K562 (cell line): ENCODE measurements around the gene RASIP1. TPM values are rescaled to one million over a fixed set of nuclear protein-coding genes. Genes with fewer than 3 reads are reported as not detected.

Experiments used
- ATAC-seq: fragments of 200-7000 bp; cut with Tn5 transposase; 3 replicates; pipeline ENCODE4 v1.9.1; 2020; ENCODE audit warnings: moderate library complexity
- BruUV-seq: library from RNA; stranded (reverse); fragments of 400-500 nt; replicated peaks from 2 replicates; lab custom pipeline; 2021; lab: Mats Ljungman, UMichigan
- CTCF ChIA-PET: fragments of 300-600 bp; formaldehyde crosslinking; extraction: SDS; loops from one replicate; lab custom pipeline; 2021; ENCODE audit warnings: low intra/inter-chr PET ratio; lab: Yijun Ruan, JAX
- POLR2A ChIA-PET: fragments of 300-600, 350-650 bp; sonication (Branson Sonifier 250); formaldehyde crosslinking; extraction: SDS; loops from one replicate; lab custom pipeline; 2021; ENCODE audit warnings: antibody characterized with exemption, inconsistent platforms; lab: Yijun Ruan, JAX
- DNase-seq, 4 experiments: peaks; one replicate each; pipeline versions ENCODE4 v3.0.0 to v3.0.0-alpha.2; 2011 to 2018; ENCODE audit warnings: low spot score in 3 of 4, mixed read lengths in 3 of 4; ENCODE audit errors: extremely low read depth in 1 of 4
- FAIRE-seq: peaks from 2 replicates; lab custom pipeline; 2011; peaks lifted over from hg19 to GRCh38; lab: Jason Lieb, UNC
- H2AFZ ChIP-seq: 2 replicates; pipeline ENCODE4 v1.6.0; 2011; ENCODE audit warnings: low read depth, low read length, control low read depth, inconsistent platforms
- H3K27ac ChIP-seq: fragments of 200-600 bp; 3 replicates; pipeline ENCODE4 v1.8.0; 2011; ENCODE audit warnings: low read depth, mild to moderate bottlenecking, control low read depth, inconsistent platforms, low read length, moderate library complexity, mixed read lengths; ENCODE audit errors: extremely low read depth
- H3K27me3 ChIP-seq, 2 experiments: fragments of 300-600 bp in 1 of 2; 2 replicates in 1 of 2; 3 replicates in 1 of 2; pipeline versions ENCODE4 v1.6.0 to v1.8.0; 2011; ENCODE audit warnings: inconsistent platforms in 2 of 2, low read length in 2 of 2, mild to moderate bottlenecking in 1 of 2, mixed read lengths in 1 of 2, moderate library complexity in 1 of 2; ENCODE audit not compliant: control insufficient read depth in 2 of 2, insufficient read depth in 2 of 2
- H3K36me3 ChIP-seq: fragments of 300-600 bp; 3 replicates; pipeline ENCODE4 v1.8.0; 2011; ENCODE audit warnings: mild to moderate bottlenecking, low read length, inconsistent platforms; ENCODE audit not compliant: control insufficient read depth, insufficient read depth
- H3K4me1 ChIP-seq, 2 experiments: fragments of 200-600 bp in 1 of 2; replicated peaks in 1 of 2; 2 replicates in 1 of 2; 3 replicates in 1 of 2; pipeline versions ENCODE4 v1.5.1 to v1.8.0; 2011; ENCODE audit warnings: inconsistent platforms in 2 of 2, low read length in 2 of 2, mild to moderate bottlenecking in 1 of 2, mixed read lengths in 1 of 2, moderate library complexity in 1 of 2; ENCODE audit not compliant: control insufficient read depth in 2 of 2, insufficient read depth in 2 of 2
- H3K4me2 ChIP-seq: 2 replicates; pipeline ENCODE4 v1.6.1; 2011; ENCODE audit warnings: low read length, control low read depth, inconsistent platforms, mixed read lengths; ENCODE audit not compliant: insufficient read depth
- H3K4me3 ChIP-seq: fragments of 200-600 bp; sonication (generic), shearing (Covaris generic); 2 replicates; pipeline ENCODE4 v1.5.1; 2016; ENCODE audit warnings: control low read depth, inconsistent platforms
- H3K79me2 ChIP-seq: fragments of 200-600 bp; 3 replicates; pipeline ENCODE4 v1.8.0; 2011; ENCODE audit warnings: low read length, inconsistent platforms; ENCODE audit not compliant: control insufficient read depth, insufficient read depth
- H3K9ac ChIP-seq, 2 experiments: 2 replicates each; pipeline versions ENCODE4 v1.6.0 to v1.6.1; 2011; ENCODE audit warnings: low read depth in 2 of 2, low read length in 2 of 2, control low read depth in 1 of 2, inconsistent platforms in 1 of 2, mild to moderate bottlenecking in 1 of 2, mixed read lengths in 1 of 2; ENCODE audit not compliant: insufficient read depth in 1 of 2
- H3K9me1 ChIP-seq: one replicate; pipeline ENCODE4 v1.6.0; 2011; ENCODE audit warnings: inconsistent platforms, mild to moderate bottlenecking, low read length, moderate library complexity; ENCODE audit not compliant: control insufficient read depth, insufficient read depth
- H3K9me3 ChIP-seq: replicated peaks from 2 replicates; pipeline ENCODE4 v1.5.1; 2011; ENCODE audit warnings: low read depth, low read length, inconsistent platforms; ENCODE audit not compliant: control insufficient read depth, insufficient read depth
- H4K20me1 ChIP-seq: replicated peaks from 2 replicates; pipeline ENCODE4 v1.6.1; 2011; ENCODE audit warnings: low read length, inconsistent platforms, mixed read lengths; ENCODE audit not compliant: control insufficient read depth, insufficient read depth
- CBX2 ChIP-seq: fragments of 200-600 bp; sonication (generic); IDR thresholded peaks from one replicate; pipeline ENCODE4 v1.6.1; 2012; ENCODE audit warnings: mild to moderate bottlenecking, low read length, inconsistent platforms; ENCODE audit not compliant: insufficient read depth, poor library complexity, severe bottlenecking
- E2F5 ChIP-seq: sonication (generic); formaldehyde crosslinking; IDR thresholded peaks from 2 replicates; pipeline ENCODE4 v1.8.0; 2022; ENCODE audit warnings: mild to moderate bottlenecking, missing genetic modification reagents
- MECOM ChIP-seq: fragments of 250-450 bp; sonication (Bioruptor Pico); IDR thresholded peaks from 2 replicates; pipeline ENCODE4 v1.8.0; 2022; ENCODE audit warnings: inconsistent platforms
- PTRF ChIP-seq: fragments of 450-650 bp; IDR thresholded peaks from 2 replicates; pipeline ENCODE4 v1.6.1; 2016; ENCODE audit warnings: mild to moderate bottlenecking, missing genetic modification characterization, missing compliant biosample characterization
- PYGO2 ChIP-seq: fragments of 450-650 bp; IDR thresholded peaks from 2 replicates; pipeline ENCODE4 v1.6.1; 2016; ENCODE audit warnings: mild to moderate bottlenecking, missing genetic modification characterization, moderate library complexity, missing compliant biosample characterization
- ZNF184 ChIP-seq: sonication (generic); formaldehyde crosslinking; IDR thresholded peaks from 2 replicates; pipeline ENCODE4 v1.5.0; 2020; ENCODE audit warnings: missing genetic modification reagents
- ZNF584 ChIP-seq: fragments of 200-800 bp; sonication (Bioruptor generic); IDR thresholded peaks from 2 replicates; pipeline ENCODE4 v1.6.1; 2016; ENCODE audit warnings: low read depth, mild to moderate bottlenecking, missing genetic modification characterization, missing compliant biosample characterization
- ZNF75A ChIP-seq: fragments of 450-650 bp; formaldehyde crosslinking; IDR thresholded peaks from 2 replicates; pipeline ENCODE4 v1.4.0; 2020; ENCODE audit warnings: mild to moderate bottlenecking
- WGBS: fragments of 100-300 bp; shearing (Covaris generic); methylation state at CpG from one replicate; pipeline ENCODE4 v1.1.6; 2016; ENCODE audit warnings: low coverage, mixed read lengths; ENCODE audit not compliant: insufficient coverage; ENCODE audit errors: missing lambda C conversion rate; 5-methylcytosine and 5-hydroxymethylcytosine counted together
- in situ Hi-C: fragments of 300-500 bp; cut with MboI; formaldehyde crosslinking; loops from 4 replicates; pipeline ENCODE4 v1.15.0; 2018; ENCODE audit warnings: inconsistent platforms, mixed read lengths
- intact Hi-C: fragments of 100-400 bp; cut with micrococcal nuclease; formaldehyde crosslinking; loops from 2 replicates; pipeline ENCODE4 v1.14.2; 2022
- polyA plus RNA-seq, 8 experiments: library from polyadenylated mRNA; depleted of rRNA in 4 of 8; stranded (reverse) in 5 of 8; unstranded in 3 of 8; fragments of >200 nt; fragmentation: Nextera tagmentation in 2 of 8; fragmentation: Illumina TruSeq in 1 of 8; extraction: Ambion mirVana in 2 of 8; extraction: Trizol in 1 of 8; gene quantifications; 2 replicates each; pipeline versions ENCODE4 v1.2.1 to v1.2.3, GENCODE V29; 2011 to 2014; ENCODE audit warnings: inconsistent platforms in 1 of 8, missing spikeins in 1 of 8
- total RNA-seq, 7 experiments: library from RNA; depleted of rRNA in 6 of 7; stranded (reverse); fragments of >200 nt in 6 of 7; fragmentation: Illumina TruSeq in 2 of 7; extraction: Trizol in 2 of 7; gene quantifications; 2 replicates each; pipeline versions ENCODE4 v1.2.1 to v1.2.3, GENCODE V29; 2011 to 2021; ENCODE audit warnings: low replicate concordance in 1 of 7
- TF ChIP-seq, protein P1 (sequence below): fragments of 250-450 bp; sonication (Bioruptor Pico); IDR thresholded peaks from 2 replicates; pipeline ENCODE4 v1.8.0; 2022; ENCODE audit warnings: moderate library complexity, mild to moderate bottlenecking, inconsistent platforms
- TF ChIP-seq, protein P2 (sequence below): sonication (generic); formaldehyde crosslinking; IDR thresholded peaks from 2 replicates; pipeline ENCODE4 v1.9.0; 2022; ENCODE audit warnings: mild to moderate bottlenecking, missing genetic modification reagents
- TF ChIP-seq, protein P3 (sequence below): fragments of 250-450 bp; sonication (Bioruptor Pico); IDR thresholded peaks from 2 replicates; pipeline ENCODE4 v1.5.0; 2021; ENCODE audit warnings: mild to moderate bottlenecking, moderate library complexity

The RASIP1 gene
- total and polyA plus RNA-seq, 9 of the 15 experiments (the other 6 are each of a cell fraction or from before 2014, with no cell fraction given), result 0.20 to 4.7 (median 1.5) TPM

DNA sequence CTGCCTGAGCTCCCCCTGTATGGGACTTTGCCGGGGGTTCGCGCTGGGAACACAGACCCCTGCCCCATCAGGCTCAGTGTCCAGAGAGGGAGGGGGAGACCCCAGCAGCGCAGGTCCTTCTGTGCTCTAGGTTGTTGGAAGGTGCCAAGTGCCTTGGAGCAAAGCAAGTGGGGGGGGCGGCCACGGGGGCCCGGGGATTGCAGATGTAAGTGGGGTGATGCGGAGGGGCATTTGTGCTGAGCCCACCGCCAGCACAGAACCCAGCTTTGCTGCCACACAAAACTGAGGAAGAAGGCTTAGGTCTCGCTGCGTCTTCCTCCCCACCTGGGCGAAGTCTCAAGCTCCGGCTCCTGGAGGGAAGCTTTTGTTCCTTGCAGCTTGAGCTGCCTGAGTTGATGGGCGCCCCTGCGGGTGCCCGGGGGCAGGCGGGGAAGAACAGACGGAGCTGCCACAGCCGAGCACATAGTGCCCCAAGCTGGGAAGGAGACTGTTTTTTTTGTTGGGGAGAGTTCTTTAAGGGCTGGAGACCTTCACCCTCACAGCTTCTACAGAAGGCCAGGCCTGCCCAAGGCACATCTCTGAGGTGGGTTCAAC lies 66.1 kb downstream of the RASIP1 start:
- H3K27ac ChIP-seq, result no peak overlapping the region
- H3K27me3 ChIP-seq, result no peaks in the 10 kb centered on the region
- H3K79me2 ChIP-seq, result no peaks in the 10 kb centered on the region
- in situ Hi-C loops (no loop called here), intact Hi-C loops (loop anchor here (2.0 kb wide), 1 partner anchor 40 kb away; no protein-coding TSS in a partner anchor)
- WGBS, result 82% methylated on average over 12 of the region's 19 CpGs
- ATAC-seq (no peak), FAIRE-seq (no peak), DNase-seq (no peak)
- H4K20me1 ChIP-seq, result no peaks in the 10 kb centered on the region
- 0 out of 4 replicates have a peak overlapping the region, but pooled peaks of 1 of the 2 experiments have one; percentile 2 for H3K9ac ChIP-seq
- BruUV-seq, result no TSS peak
- H3K36me3 ChIP-seq, result no peaks in the 10 kb centered on the region
- H3K9me3 ChIP-seq, result no peaks in the 10 kb centered on the region
- no peak overlapping the region for H3K4me2 ChIP-seq
- peaks cover 13 to 60% of the 10 kb centered on the region in 2 experiments; a peak in 4 of 5 replicates for H3K4me1 ChIP-seq
- no peak overlapping the region for H2AFZ ChIP-seq
- CTCF ChIA-PET, result interaction anchor here (1.1 kb wide), 1 partner anchor 111 kb away, joined by 5 read pairs; no protein-coding TSS in a partner anchor
- no peak for TF ChIP-seq ZNF75A (CRISPR knock-in tag)
- no peak for TF ChIP-seq ZNF584 (CRISPR knock-in tag)
- TF ChIP-seq MECOM (CRISPR knock-in tag), result no peak
- TF ChIP-seq PYGO2, result no peak
- TF ChIP-seq PTRF (tag), result no peak
- TF ChIP-seq, protein P1, sequence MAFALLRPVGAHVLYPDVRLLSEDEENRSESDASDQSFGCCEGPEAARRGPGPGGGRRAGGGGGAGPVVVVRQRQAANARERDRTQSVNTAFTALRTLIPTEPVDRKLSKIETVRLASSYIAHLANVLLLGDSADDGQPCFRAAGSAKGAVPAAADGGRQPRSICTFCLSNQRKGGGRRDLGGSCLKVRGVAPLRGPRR, result no peak
- TF ChIP-seq CBX2, result no peak
- no peak for TF ChIP-seq E2F5
- TF ChIP-seq ZNF184, result no peak
- TF ChIP-seq, protein P2, sequence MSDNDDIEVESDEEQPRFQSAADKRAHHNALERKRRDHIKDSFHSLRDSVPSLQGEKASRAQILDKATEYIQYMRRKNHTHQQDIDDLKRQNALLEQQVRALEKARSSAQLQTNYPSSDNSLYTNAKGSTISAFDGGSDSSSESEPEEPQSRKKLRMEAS (CRISPR knock-in tag), result no peak
- TF ChIP-seq, protein P3, sequence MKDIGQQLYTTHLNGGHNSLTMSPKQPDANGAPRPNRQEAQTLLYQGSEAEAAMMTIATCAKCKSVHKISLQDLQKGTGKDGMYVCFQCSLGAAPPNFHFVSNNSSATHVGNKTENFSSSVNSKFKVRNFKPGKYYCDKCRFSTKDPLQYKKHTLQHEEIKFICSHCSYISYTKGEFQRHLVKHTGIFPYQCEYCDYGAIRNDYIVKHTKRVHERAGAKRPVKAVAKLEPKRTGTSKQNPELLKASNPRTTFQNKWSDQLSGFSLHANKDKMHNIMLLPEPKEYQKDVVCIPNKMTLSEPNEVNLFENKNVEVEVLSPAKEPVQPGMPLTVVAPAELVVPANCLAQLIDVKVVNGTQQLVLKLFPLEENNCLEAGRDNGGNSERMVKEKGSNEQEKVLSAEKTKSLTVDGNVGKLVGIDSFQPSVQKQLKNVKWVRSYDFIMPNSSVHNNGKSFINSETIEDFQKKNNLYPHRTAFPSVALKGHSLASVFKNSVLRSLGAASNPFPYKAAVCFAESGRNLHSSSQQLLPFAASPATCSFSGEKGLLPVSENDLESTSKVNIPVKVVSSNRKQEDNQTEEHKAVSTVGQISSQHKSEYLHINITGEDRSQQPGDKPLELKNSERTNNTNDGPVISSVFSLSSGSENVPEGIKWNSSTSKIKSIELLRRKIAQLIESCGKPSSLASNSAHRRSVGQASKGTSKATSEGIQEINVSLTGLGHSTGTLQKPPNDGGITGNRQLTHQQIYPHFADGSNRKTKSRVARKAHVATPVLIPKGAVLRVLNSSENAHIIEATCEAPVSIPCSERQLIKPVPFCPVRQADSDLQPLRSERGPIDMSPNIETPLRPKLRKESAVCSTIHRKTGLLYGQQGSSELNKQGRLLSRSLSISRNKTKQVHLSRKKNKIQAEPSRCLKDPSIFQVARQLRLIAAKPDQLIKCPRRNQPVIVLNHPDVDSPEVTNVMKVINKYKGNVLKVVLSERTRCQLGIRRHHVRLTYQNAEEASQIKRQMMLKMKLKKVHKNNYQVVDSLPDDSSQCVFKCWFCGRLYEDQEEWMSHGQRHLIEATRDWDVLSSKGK, result no peak
- no peaks in the 10 kb centered on the region for H3K9me1 ChIP-seq
- H3K4me3 ChIP-seq, result no peak overlapping the region
- POLR2A ChIA-PET, result interaction anchor here (0.6 to 1.0 kb wide), 5 partner anchors 9 to 1127 kb away, joined by 3 to 4 read pairs (median 4); partner anchors contain the start of gene PLEKHA4
